OCI-LY3 (cell line): ENCODE data around the gene GNAS-AS1.

Experiments
- H2AFZ ChIP-seq: fragments of 200-600, 300-600 bp; shearing (Covaris generic); 2 replicates; pipeline ENCODE4 v1.6.0; 2014; ENCODE audit warnings: antibody characterized with exemption, low read depth, low read length
- H3K27ac ChIP-seq: fragments of 200-600, 300-600 bp; sonication (generic); 2 replicates; pipeline ENCODE4 v1.5.1; 2014; ENCODE audit warnings: mild to moderate bottlenecking, low read length, moderate library complexity, mixed read lengths
- H3K27me3 ChIP-seq: fragments of 200-600, 300-600 bp; sonication (generic); 2 replicates; pipeline ENCODE4 v1.6.1; 2014; ENCODE audit warnings: low read depth, low read length, mixed read lengths
- H3K36me3 ChIP-seq: fragments of 200-600, 300-600 bp; sonication (generic); replicated peaks from 2 replicates; pipeline ENCODE3; 2014; ENCODE audit warnings: low read depth, low read length, mixed read lengths
- H3K4me1 ChIP-seq: fragments of 300-600, 200-600 bp; sonication (generic); 2 replicates; pipeline ENCODE4 v1.6.1; 2014; ENCODE audit warnings: low read length, mixed read lengths
- H3K4me2 ChIP-seq: fragments of 200-600, 300-600 bp; sonication (generic); 2 replicates; pipeline ENCODE4 v1.6.1; 2014; ENCODE audit warnings: low read length, mixed read lengths
- H3K4me3 ChIP-seq: fragments of 300-600, 200-600 bp; sonication (generic); 2 replicates; pipeline ENCODE4 v1.5.1; 2014; ENCODE audit warnings: antibody characterized with exemption, mild to moderate bottlenecking, low read length, moderate library complexity
- H3K79me2 ChIP-seq: fragments of 300-600, 200-600 bp; shearing (Covaris generic); 2 replicates; pipeline ENCODE4 v1.6.1; 2014; ENCODE audit warnings: mild to moderate bottlenecking, low read length, mixed read lengths
- H3K9ac ChIP-seq: fragments of 300-600, 200-600 bp; shearing (Covaris generic); 2 replicates; pipeline ENCODE4 v1.6.0; 2014; ENCODE audit warnings: mild to moderate bottlenecking, low read length, moderate library complexity
- H3K9me3 ChIP-seq: fragments of 200-600, 300-600 bp; shearing (Covaris generic); 2 replicates; pipeline ENCODE4 v1.6.1; 2014; ENCODE audit warnings: low read length, mixed read lengths; ENCODE audit not compliant: insufficient read depth
- H4K20me1 ChIP-seq: fragments of 200-600, 300-600 bp; sonication (generic); 2 replicates; pipeline ENCODE4 v1.6.1; 2016; ENCODE audit warnings: low read length, mixed read lengths; ENCODE audit not compliant: insufficient read depth
- EZH2phosphoT487 ChIP-seq: fragments of 200-600 bp; shearing (Covaris generic); IDR thresholded peaks from 2 replicates; pipeline ENCODE4 v1.6.1; 2018; ENCODE audit warnings: antibody characterized with exemption, mixed run types, low read depth
- TF ChIP-seq, protein P1 (sequence below): fragments of 200-600, 300-600 bp; sonication (generic); IDR thresholded peaks from 2 replicates; pipeline ENCODE4 v1.5.1; 2014; ENCODE audit warnings: antibody characterized with exemption, low read length, low read depth

The GNAS-AS1 gene

DNA sequence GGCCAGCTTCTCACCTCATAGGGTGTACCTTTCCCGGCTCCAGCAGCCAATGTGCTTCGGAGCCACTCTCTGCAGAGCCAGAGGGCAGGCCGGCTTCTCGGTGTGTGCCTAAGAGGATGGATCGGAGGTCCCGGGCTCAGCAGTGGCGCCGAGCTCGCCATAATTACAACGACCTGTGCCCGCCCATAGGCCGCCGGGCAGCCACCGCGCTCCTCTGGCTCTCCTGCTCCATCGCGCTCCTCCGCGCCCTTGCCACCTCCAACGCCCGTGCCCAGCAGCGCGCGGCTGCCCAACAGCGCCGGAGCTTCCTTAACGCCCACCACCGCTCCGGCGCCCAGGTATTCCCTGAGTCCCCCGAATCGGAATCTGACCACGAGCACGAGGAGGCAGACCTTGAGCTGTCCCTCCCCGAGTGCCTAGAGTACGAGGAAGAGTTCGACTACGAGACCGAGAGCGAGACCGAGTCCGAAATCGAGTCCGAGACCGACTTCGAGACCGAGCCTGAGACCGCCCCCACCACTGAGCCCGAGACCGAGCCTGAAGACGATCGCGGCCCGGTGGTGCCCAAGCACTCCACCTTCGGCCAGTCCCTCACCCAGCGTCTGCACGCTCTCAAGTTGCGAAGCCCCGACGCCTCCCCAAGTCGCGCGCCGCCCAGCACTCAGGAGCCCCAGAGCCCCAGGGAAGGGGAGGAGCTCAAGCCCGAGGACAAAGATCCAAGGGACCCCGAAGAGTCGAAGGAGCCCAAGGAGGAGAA is 10.5 kb downstream of the GNAS-AS1 start:
- Histone ChIP-seq H3K9ac (no peak overlapping the region), H3K36me3 (no peaks in the 10 kb centered on the region), H3K4me3 (no peak overlapping the region; the same call in 1 of the 2 replicates), H3K4me2 (peak overlapping the region; percentile 55; the same call in 1 of the 2 replicates), H3K27ac (no peak overlapping the region), H2AFZ (no peak overlapping the region), H4K20me1 (no peaks in the 10 kb centered on the region; the same call in 1 of the 2 replicates), H3K4me1 (no peaks in the 10 kb centered on the region), H3K9me3 (no peaks in the 10 kb centered on the region), H3K27me3 (peaks cover 15% of the 10 kb centered on the region), H3K79me2 (no peaks in the 10 kb centered on the region; the same call in 1 of the 2 replicates)
- TF ChIP-seq EZH2phosphoT487, result no peak
- TF ChIP-seq, protein P1, sequence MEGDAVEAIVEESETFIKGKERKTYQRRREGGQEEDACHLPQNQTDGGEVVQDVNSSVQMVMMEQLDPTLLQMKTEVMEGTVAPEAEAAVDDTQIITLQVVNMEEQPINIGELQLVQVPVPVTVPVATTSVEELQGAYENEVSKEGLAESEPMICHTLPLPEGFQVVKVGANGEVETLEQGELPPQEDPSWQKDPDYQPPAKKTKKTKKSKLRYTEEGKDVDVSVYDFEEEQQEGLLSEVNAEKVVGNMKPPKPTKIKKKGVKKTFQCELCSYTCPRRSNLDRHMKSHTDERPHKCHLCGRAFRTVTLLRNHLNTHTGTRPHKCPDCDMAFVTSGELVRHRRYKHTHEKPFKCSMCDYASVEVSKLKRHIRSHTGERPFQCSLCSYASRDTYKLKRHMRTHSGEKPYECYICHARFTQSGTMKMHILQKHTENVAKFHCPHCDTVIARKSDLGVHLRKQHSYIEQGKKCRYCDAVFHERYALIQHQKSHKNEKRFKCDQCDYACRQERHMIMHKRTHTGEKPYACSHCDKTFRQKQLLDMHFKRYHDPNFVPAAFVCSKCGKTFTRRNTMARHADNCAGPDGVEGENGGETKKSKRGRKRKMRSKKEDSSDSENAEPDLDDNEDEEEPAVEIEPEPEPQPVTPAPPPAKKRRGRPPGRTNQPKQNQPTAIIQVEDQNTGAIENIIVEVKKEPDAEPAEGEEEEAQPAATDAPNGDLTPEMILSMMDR, result no peak

- peak overlapping the region; percentile 55 for H3K4me2 ChIP-seq
- no peak overlapping the region for H3K27ac ChIP-seq
- H3K27me3 ChIP-seq, result peaks cover 19% of the 10 kb centered on the region
- no peaks in the 10 kb centered on the region for H3K9me3 ChIP-seq
- no peaks in the 10 kb centered on the region for H3K36me3 ChIP-seq
- peak overlapping the region; percentile 45 for H3K4me3 ChIP-seq
- H3K79me2 ChIP-seq, result no peaks in the 10 kb centered on the region; the same call in 1 of the 2 replicates
- TF ChIP-seq, protein P1, result peak; percentile 75
- TF ChIP-seq EZH2phosphoT487, result no peak
- H3K4me1 ChIP-seq, result no peaks in the 10 kb centered on the region
- H2AFZ ChIP-seq, result no peak overlapping the region; the same call in 1 of the 2 replicates
- H4K20me1 ChIP-seq, result no peaks in the 10 kb centered on the region; the same call in 1 of the 2 replicates
- no peak overlapping the region for H3K9ac ChIP-seq
Measured at GRCh38 chr20:58839474-58839874, 11.2 kb downstream of the GNAS-AS1 start.

GRCh38 chr20:58838174-58838573 is 12.5 kb downstream of the GNAS-AS1 start:
- H3K79me2 ChIP-seq, result no peaks in the 10 kb centered on the region; the same call in 1 of the 2 replicates

GRCh38 chr20:58837717-58838116 is 13.0 kb downstream of the GNAS-AS1 start:
- Histone ChIP-seq H3K36me3 (no peaks in the 10 kb centered on the region), H2AFZ (no peak overlapping the region), H3K4me2 (no peak overlapping the region), H4K20me1 (no peaks in the 10 kb centered on the region; the same call in 1 of the 2 replicates), H3K79me2 (peaks cover under 1% of the 10 kb centered on the region; the same call in 1 of the 2 replicates), H3K9me3 (no peaks in the 10 kb centered on the region), H3K4me1 (no peaks in the 10 kb centered on the region), H3K4me3 (no peak overlapping the region), H3K27ac (no peak overlapping the region), H3K27me3 (peaks cover 20% of the 10 kb centered on the region), H3K9ac (no peak overlapping the region)
- TF ChIP-seq EZH2phosphoT487, result no peak
- TF ChIP-seq, protein P1, result no peak

More at GRCh38 chr20:58838174-58838573, 12.5 kb downstream of the GNAS-AS1 start:
- Histone ChIP-seq H2AFZ (no peak overlapping the region), H3K4me1 (no peaks in the 10 kb centered on the region), H3K27ac (no peak overlapping the region), H3K9ac (no peak overlapping the region), H4K20me1 (no peaks in the 10 kb centered on the region; the same call in 1 of the 2 replicates), H3K4me2 (no peak overlapping the region), H3K27me3 (peaks cover 24% of the 10 kb centered on the region), H3K36me3 (no peaks in the 10 kb centered on the region), H3K9me3 (no peaks in the 10 kb centered on the region), H3K4me3 (no peak overlapping the region)
- no peak for TF ChIP-seq EZH2phosphoT487
- TF ChIP-seq, protein P1, result no peak
